Forelimb muscle (tissue), 1 donor: ENCODE data around the gene EIPR1. TPM values are rescaled to one million over a fixed set of nuclear protein-coding genes. Genes with fewer than 3 reads are reported as not detected.
A peak's percentile ranks its signal among the peaks of the same experiment; 100 is the strongest.
"Not testable (repeated sequence)": the region's sequence is repeated elsewhere in the genome, so short reads cannot be mapped to it uniquely, and the experiment has no call there.

Experiments
- DNase-seq: peaks from one replicate; pipeline ENCODE4 v3.0.0-alpha.2; 2013; ENCODE audit warnings: low read depth
- polyA plus RNA-seq: library from polyadenylated mRNA; unstranded; fragments of 120-200 nt; gene quantifications from one replicate; pipeline ENCODE4 v1.2.1, GENCODE V29; 2013; ENCODE audit not compliant: insufficient read length

The EIPR1 gene
- polyA plus RNA-seq, 1 donor = 18.9 TPM

GRCh38 chr2:3357926-3358325 is 19.7 kb downstream of the EIPR1 start:
- no peak for DNase-seq

- DNase-seq = not testable (repeated sequence)
Observed at GRCh38 chr2:3357446-3357845, 20.2 kb downstream of the EIPR1 start.

DNA sequence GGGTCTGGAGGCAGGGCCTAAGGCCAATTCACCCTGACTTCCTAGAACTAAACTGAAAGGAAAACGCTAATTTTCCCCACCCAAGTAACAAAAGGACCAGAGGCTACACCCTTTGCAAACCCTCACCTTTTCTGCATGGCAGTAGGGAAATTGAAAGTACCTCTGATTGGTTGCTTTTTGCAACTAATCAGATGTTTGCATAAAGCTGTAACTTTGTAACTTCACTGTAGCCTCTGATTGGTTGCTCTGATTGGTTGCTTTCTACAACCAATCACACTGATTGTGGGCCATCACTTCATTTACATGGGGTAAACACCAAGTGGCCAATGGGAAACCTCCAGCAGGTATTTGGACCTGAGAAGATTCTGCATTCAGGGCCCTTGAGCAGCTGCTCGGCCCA is 20.8 kb downstream of the EIPR1 start:
- DNase-seq = no peak

GRCh38 chr2:3355951-3356569 is 21.6 kb downstream of the EIPR1 start:
- DNase-seq = no peak

- no peak for DNase-seq
Observed at GRCh38 chr2:3354986-3355385, 22.6 kb downstream of the EIPR1 start.

- DNase-seq = no peak
Observed at GRCh38 chr2:3349211-3349693, 28.4 kb downstream of the EIPR1 start.

- DNase-seq = no peak
Observed at GRCh38 chr2:3348767-3349166, 28.9 kb downstream of the EIPR1 start.

- DNase-seq = no peak
Observed at GRCh38 chr2:3345621-3346020, 32.0 kb downstream of the EIPR1 start.

DNA sequence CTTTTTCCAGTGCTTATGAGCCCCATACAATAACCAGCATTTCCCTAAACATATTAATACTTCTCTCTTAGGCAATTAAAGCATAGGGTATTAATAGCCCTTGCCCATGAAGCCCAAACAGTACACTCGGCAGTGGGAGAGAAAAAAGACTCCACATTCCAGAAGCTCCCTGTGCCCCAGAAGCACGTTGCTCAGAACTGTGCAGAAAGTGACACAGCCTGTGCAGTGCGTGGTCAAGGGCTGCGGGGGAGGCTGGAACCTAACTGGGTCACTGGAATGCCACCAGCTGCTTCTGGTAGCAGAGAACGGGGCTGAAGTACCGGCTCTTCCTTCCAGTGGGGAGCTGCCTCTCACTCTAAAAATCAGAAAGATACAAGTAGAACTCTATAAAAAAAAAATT is 32.7 kb downstream of the EIPR1 start:
- no peak for DNase-seq

DNA sequence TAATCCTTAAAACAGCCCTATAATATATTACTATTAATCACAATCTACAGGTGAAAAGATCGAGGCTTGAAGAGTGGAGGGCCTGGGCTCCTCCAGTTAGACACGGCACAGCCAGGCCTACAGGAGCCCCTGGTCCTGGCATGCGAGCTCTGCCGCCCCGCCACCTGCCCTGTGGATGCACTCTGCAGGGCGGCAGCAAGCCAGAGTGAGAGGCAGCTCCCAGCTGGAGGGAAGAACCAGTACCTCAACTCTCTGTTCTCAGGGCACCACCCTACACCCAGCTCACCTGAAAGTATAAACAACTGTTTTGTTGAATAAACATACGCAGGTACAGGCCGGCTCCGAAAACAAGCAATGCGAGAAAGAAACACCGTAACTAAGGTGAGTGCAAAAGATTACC is 34.6 kb downstream of the EIPR1 start:
- DNase-seq = no peak

GRCh38 chr2:3342324-3342723 is 35.3 kb downstream of the EIPR1 start:
- no peak for DNase-seq

DNA sequence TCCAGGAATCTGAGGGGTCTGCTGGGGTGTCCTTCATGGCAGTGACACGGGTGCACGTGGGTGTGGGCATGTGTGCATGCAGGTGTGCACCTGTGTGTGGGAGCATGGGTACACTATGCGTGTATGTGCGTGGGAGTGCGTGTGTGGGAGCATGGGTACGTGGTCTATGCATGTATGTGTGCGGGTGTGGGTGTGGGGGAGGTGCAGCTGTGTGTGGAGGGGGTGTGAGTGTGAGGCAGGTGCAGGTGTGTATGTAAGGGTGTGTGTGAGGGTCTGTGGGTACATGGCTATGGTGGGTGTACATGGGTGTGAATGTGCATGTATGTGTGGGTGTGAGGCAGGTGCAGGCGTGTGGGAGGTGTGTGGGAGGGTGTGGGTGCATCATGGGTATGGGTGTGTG is 36.3 kb downstream of the EIPR1 start:
- DNase-seq = no peak

DNA sequence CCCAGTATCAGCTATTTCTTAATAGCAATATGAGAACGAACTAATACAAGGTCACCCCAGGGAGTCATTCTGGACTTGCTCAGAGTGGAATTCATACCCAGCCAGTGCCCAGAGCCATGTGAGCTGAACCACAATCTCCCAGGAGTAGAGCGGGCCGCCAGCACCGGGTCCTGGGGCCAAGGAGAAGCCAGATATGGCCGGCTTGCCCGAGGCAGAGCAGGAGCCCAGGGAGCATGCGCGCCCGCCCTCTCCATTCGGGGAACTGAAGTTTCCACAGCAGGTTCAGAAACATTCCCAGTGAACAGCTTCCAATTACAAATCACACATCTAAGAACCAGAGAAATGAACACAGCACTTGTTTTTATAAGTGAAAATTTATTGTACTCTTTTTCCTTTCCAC is 37.5 kb downstream of the EIPR1 start:
- DNase-seq = no peak

- no peak for DNase-seq
Observed at GRCh38 chr2:3338340-3338739, 39.3 kb downstream of the EIPR1 start.

DNA sequence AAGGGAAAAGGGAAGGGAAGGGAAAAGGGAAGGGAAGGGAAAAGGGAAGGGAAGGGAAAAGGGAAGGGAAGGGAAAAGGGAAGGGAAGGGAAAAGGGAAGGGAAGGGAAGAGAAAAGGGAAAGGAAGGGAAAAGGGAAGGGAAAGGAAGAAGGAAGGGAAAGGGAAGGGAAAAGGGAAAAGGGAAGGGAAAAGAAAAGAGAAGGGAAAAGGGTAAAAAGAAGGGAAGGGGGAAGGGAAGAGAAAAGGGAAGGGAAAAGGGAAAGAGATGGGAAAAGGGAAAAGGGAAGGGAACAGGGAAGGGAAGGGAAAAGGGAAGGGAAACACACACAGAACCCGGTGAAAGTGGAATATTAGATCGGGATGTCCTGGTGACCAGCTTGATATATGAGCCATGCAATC is 40.8 kb downstream of the EIPR1 start:
- no peak for DNase-seq

DNA sequence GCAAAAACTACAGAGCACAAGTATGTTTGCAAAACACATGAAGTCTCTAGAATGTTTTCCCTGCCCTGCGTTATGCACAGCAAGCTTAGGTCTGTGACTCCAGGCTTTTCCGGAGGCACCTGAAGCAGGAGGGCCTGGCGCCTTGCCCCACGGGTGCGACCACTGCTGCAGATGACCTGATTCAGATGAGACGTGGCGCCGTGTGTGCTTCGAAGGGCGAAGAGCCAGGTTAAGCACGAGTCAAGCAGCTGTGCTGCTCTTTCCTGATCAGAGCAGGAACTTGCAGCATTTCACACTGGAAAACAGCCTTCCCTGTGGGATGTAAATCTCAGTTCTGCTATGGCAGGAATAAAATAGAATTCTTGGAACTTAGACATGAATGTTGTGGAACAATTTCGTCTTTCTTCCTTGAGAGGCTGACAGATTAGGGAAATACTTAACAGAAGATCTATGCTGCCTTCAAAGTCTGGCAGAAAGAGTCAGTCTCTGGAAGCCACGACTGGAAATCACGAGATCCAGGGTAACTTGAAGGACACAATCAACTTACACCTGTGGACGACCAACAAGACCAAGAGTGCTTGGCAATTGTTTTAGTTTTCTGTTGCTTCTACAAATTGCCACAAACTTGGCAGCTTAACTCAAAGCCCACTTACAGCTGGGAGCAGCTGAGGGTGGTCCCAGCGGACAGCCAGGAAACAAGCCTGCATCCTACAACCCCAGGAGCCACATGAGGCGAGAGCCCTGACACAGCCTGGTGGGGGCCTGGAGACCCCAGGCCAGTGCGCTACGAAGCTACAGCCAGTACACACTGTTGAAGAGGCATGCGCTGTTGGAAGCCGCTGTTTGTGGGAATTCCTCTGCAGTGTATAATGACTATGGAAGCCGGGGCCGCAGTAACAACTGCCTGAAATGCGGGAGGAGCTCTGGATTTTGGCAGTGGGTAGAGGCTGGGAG is 42.9 kb downstream of the EIPR1 start:
- DNase-seq = peak; percentile 86

DNA sequence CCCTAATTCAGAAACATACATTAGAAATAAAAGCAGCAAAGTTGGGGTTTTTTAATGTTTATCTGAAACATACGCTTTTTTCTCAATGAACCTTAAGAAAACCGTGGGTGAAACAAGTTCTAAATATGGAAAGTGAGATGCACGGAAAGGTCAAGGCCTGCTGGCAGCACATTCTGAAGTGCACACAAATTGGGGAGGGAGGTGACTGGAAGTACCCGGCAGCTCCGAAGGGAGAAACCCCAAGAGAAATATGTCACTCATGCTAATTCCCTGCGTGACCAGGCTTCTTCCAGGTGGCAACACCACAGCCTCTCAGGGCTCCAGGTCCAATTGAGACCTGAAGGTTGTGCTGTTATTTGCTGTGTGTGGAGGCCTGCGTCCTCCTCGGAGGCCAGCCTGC is 45.5 kb downstream of the EIPR1 start:
- no peak for DNase-seq

DNA sequence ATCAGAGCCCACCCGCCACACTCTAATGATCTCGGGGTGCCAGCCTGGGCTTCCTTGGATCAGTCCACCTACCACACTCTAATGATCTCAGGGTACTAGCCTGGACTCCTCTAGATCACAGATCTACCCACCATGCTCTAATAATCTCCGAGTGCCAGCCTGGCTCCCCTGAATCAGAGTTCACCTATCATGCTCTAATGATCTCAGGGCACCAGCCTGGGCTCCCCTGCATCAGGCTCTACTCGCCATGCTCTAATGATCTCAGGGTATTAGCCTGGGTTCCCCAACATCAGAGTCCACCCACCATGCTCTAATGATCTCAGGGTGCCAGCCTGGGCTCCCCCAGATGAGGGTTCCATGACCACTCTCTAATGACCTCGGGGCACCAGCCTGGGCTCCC is 48.1 kb downstream of the EIPR1 start:
- DNase-seq = no peak

DNA sequence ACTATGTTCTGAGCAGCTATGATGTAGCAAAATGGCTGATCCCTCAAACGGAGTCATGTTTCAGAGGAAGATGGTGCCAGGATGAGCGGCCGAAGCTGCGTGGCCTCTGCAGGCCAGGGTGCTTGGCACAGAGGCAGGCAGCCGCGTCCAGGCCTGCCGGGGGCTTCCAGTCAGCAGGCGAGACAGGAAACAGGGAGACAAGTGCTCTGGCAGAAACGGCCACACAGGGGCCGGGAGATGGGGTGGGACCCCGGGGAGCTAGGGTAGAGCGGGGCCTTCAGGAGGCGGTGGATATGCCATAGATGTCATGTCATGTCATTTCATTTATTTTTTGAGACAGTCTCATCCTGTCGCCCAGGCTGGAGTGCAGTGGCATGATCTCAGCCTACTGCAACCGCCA is 50.7 kb downstream of the EIPR1 start:
- no peak for DNase-seq

- DNase-seq = no peak
Observed at GRCh38 chr2:3326182-3326537, 51.5 kb downstream of the EIPR1 start.

- no peak for DNase-seq
Observed at GRCh38 chr2:3325458-3326181, 52.0 kb downstream of the EIPR1 start.
